Measurements from ENCODE around the gene HDAC4. TPM values are rescaled to one million over a fixed set of nuclear protein-coding genes. Genes with fewer than 3 reads are reported as not detected.

HDAC4 gene
- total and polyA plus RNA-seq, 2 of the 4 experiments (the other 2 are of a cell fraction), result 4.1 to 7.2 TPM

DNA sequence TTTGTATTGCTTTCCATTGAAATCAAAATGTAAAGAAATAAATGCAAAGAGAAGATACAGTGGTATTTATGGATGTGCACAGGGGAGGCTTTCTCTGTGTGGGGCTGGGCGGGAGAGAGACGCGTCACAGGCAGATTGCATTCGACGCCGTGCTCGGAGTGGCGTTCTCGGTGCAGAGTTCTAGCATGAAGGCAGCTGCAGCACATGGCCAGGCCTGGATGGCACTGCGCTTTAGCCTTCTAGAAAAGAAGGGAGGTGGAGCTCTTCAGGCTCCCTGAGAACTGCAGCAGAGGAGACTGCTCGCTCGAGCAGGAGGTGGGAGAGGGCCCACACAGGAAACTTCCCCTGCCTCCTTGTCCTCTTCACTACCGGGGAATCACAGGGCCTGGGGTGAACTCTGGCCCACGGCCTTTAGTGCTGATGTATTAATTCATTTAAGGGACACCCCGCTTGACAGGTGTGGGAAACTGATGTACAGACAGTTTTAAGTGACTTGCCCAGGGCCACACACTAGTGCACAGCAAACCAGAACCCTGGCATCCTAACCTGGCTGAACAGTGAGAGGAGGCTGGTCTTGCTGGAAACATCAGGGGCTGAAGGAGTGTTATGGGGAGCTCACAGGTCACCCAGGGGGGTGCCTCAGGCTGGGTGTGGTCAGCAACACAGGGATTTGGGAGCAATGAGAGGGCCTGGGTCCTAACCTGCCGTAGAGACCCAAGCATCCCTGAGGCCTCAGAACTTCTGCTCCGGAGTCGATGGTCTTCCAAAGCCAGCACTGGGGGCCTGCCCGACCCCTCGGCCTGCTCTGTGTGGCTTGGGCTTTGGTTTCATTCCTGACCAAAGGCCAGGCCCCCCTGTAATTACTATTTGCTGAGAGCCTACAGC, 199.9 kb downstream of the HDAC4 start:
- Histone ChIP-seq H3K9me3 (ENCODE audit: control insufficient read depth, insufficient read depth, low read length) (no peaks in the 10 kb centered on the region), H2BK5ac (ENCODE audit: low read depth, low read length, poor library complexity, severe bottlenecking) (no peak overlapping the region), H3K9ac (ENCODE audit: low read depth, low read length) (no peak overlapping the region), H3K4me2 (ENCODE audit: low read depth, low read length) (no peak overlapping the region), H3K4ac (ENCODE audit: low read depth, low read length) (no peak overlapping the region), H4K91ac (ENCODE audit: insufficient read depth, low read depth, low read length) (no peak overlapping the region), H3K23ac (ENCODE audit: low read depth, low read length) (no peak overlapping the region), H3K79me1 (ENCODE audit: low read depth in 1 of 2, low read length in 2 of 2) (peaks cover 13 to 18% of the 10 kb centered on the region in 2 experiments), H3K27me3 (ENCODE audit: control insufficient read depth, insufficient read depth, low read length) (no peaks in the 10 kb centered on the region), H3K4me3 (ENCODE audit: insufficient read depth, low read depth, low read length) (no peak overlapping the region), H2BK20ac (ENCODE audit: low read depth, low read length) (no peak overlapping the region), H2AK5ac (ENCODE audit: low read depth, low read length) (no peak overlapping the region), H3K4me1 (ENCODE audit: control insufficient read depth, insufficient read depth, low read length) (peaks cover 2% of the 10 kb centered on the region; the same call in 1 of the 2 replicates), H3K9me1 (ENCODE audit: insufficient read depth, low read length) (peaks cover 4% of the 10 kb centered on the region; the same call in 1 of the 2 replicates), H3K27ac (ENCODE audit: insufficient read depth, low read length) (no peak overlapping the region), H3K56ac (ENCODE audit: extremely low read depth, insufficient read depth, low read length) (no peak overlapping the region), H3K18ac (ENCODE audit: low read depth, low read length) (no peak overlapping the region), H3K36me3 (ENCODE audit: control insufficient read depth, insufficient read depth, low read length) (peaks cover 13% of the 10 kb centered on the region), H4K5ac (ENCODE audit: low read depth, low read length) (no peak overlapping the region), H2BK120ac (ENCODE audit: low read depth, low read length) (no peak overlapping the region), H2BK15ac (ENCODE audit: low read depth, low read length) (no peak overlapping the region), H2AFZ (replicated peaks; ENCODE audit: low read length, poor library complexity) (no peak overlapping the region), H4K20me1 (ENCODE audit: insufficient read depth, low read length) (peaks cover 10% of the 10 kb centered on the region), H4K8ac (ENCODE audit: low read depth in 2 of 2, low read length in 2 of 2) (no peak overlapping the region), H3K14ac (replicated peaks; ENCODE audit: low read depth, low read length) (no peak overlapping the region), H2AK9ac (replicated peaks; ENCODE audit: low read depth, low read length, poor library complexity) (no peak overlapping the region)
- dilution Hi-C loops (cut with HindIII; ENCODE audit: low sequenced_read_pairs, unreplicated experiment), result no loop called here
- POLR2A ChIA-PET (ENCODE audit: unreplicated experiment), result no interaction called here
- no TSS peak for BruUV-seq (replicated peaks)
- CTCF ChIA-PET, result no interaction called here
- ATAC-seq (ENCODE audit: low read depth), result no peak
- in situ Hi-C loops (cut with MboI; ENCODE audit: low sequenced_read_pairs), result no loop called here
- intact Hi-C loops (cut with micrococcal nuclease), result no loop called here
- DNase-seq, result no peak
- WGBS, 2 experiments (ENCODE audit: extremely low coverage in 2 of 2, insufficient read length in 1 of 2), result 92% methylated on average over 6 of the region's 20 CpGs; no CpG with 5 or more reads in 1 of the 2 experiments
- no peak for TF ChIP-seq RCOR1 (IDR thresholded peaks at IDR 0.05; ENCODE audit: insufficient replicate concordance, low read length)
- TF ChIP-seq NFE2L2 (IDR thresholded peaks at IDR 0.05; ENCODE audit: low read depth, low read length), result no peak
- TF ChIP-seq BHLHE40 (IDR thresholded peaks at IDR 0.05; ENCODE audit: low read depth, low read length), result no peak
- no peak for TF ChIP-seq ELK1 (IDR thresholded peaks at IDR 0.05; ENCODE audit: borderline replicate concordance, low read depth, low read length)
- TF ChIP-seq MAZ (IDR thresholded peaks at IDR 0.05; ENCODE audit: borderline replicate concordance, low read depth, low read length), result no peak
- no peak for TF ChIP-seq FOS (IDR thresholded peaks at IDR 0.05; ENCODE audit: low read depth, low read length)
- no peak for TF ChIP-seq RFX5 (IDR thresholded peaks at IDR 0.05; ENCODE audit: low read depth, low read length)
- no peak for TF ChIP-seq RAD21 (IDR thresholded peaks at IDR 0.05; ENCODE audit: low read length)
- TF ChIP-seq, protein P1, sequence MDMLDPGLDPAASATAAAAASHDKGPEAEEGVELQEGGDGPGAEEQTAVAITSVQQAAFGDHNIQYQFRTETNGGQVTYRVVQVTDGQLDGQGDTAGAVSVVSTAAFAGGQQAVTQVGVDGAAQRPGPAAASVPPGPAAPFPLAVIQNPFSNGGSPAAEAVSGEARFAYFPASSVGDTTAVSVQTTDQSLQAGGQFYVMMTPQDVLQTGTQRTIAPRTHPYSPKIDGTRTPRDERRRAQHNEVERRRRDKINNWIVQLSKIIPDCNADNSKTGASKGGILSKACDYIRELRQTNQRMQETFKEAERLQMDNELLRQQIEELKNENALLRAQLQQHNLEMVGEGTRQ (IDR thresholded peaks at IDR 0.05; ENCODE audit: low read depth, low read length), result no peak
- TF ChIP-seq MXI1 (IDR thresholded peaks at IDR 0.05; ENCODE audit: borderline replicate concordance, low read depth, low read length), result no peak
- TF ChIP-seq SMC3 (IDR thresholded peaks at IDR 0.05; ENCODE audit: low read depth, low read length), result no peak
- no peak for TF ChIP-seq MAFK (IDR thresholded peaks at IDR 0.05; ENCODE audit: low read depth, low read length)
- no peak for TF ChIP-seq CHD1 (IDR thresholded peaks at IDR 0.05; ENCODE audit: low read depth, low read length)
- no peak for TF ChIP-seq CEBPB (IDR thresholded peaks at IDR 0.05; ENCODE audit: low read depth, low read length)
- TF ChIP-seq POLR2A (IDR thresholded peaks at IDR 0.05; ENCODE audit: low read depth, low read length), result no peak

Data from IMR-90 (cell line).